A549 (cell line): Measurements from ENCODE around the gene RGS21. TPM values are rescaled to one million over a fixed set of nuclear protein-coding genes. Genes with fewer than 3 reads are reported as not detected.
A peak's percentile ranks its signal among the peaks of the same experiment; 100 is the strongest.

ENCODE experiments used
- ATAC-seq, 2 experiments: fragments of 200-7000 bp in 1 of 2; fragments of >200 bp in 1 of 2; cut with Nextera tagmentation in 1 of 2; cut with Tn5 transposase in 1 of 2; 3 replicates each; pipeline versions ENCODE4 v1.8.0 to v1.9.1; 2018 to 2020; ENCODE audit warnings: mild to moderate bottlenecking in 1 of 2, moderate library complexity in 1 of 2
- CTCF ChIA-PET: fragments of 300-600 bp; sonication (Branson Sonifier 250); formaldehyde crosslinking; extraction: SDS; loops from one replicate; lab custom pipeline; 2021; ENCODE audit warnings: antibody characterized with exemption, inconsistent platforms; lab: Yijun Ruan, JAX
- POLR2A ChIA-PET: fragments of 350-600 bp; formaldehyde crosslinking; extraction: SDS; loops from one replicate; lab custom pipeline; 2021; ENCODE audit warnings: antibody characterized with exemption, inconsistent platforms; lab: Yijun Ruan, JAX
- DNase-seq, 2 experiments: peaks; one replicate each; pipeline versions ENCODE4 v3.0.0 to v3.0.0-alpha.2; 2011 to 2016; ENCODE audit warnings: low read depth in 1 of 2, low spot score in 1 of 2
- FAIRE-seq: peaks from 2 replicates; lab custom pipeline; 2011; peaks lifted over from hg19 to GRCh38; lab: Jason Lieb, UNC
- H3K27ac ChIP-seq, 2 experiments: fragments of >200 bp; sonication (Bioruptor Twin); formaldehyde crosslinking; 3 replicates each; pipeline ENCODE4 v1.5.1; 2016 to 2017
- H3K4me1 ChIP-seq: fragments of >200 bp; sonication (Bioruptor Twin); formaldehyde crosslinking; 3 replicates; pipeline ENCODE4 v1.6.1; 2016
- H3K4me2 ChIP-seq: fragments of >200 bp; sonication (Bioruptor Twin); formaldehyde crosslinking; 3 replicates; pipeline ENCODE4 v1.6.1; 2016
- H3K4me3 ChIP-seq: fragments of >200 bp; sonication (Bioruptor Twin); formaldehyde crosslinking; 3 replicates; pipeline ENCODE4 v1.5.1; 2016
- H3K9me3 ChIP-seq: fragments of >200 bp; sonication (Bioruptor Twin); formaldehyde crosslinking; 3 replicates; pipeline ENCODE4 v1.6.1; 2016
- CBX8 ChIP-seq: fragments of 200-600 bp; sonication (generic); IDR thresholded peaks from 2 replicates; pipeline ENCODE4 v1.6.1; 2016
- CEBPB ChIP-seq, 2 experiments: fragments of >200 bp in 1 of 2; sonication (Bioruptor Twin) in 1 of 2; formaldehyde crosslinking in 1 of 2; IDR thresholded peaks; 2 replicates each; pipeline ENCODE4 v1.6.1; 2012 to 2016
- CHD2 ChIP-seq: fragments of 150-350 bp; IDR thresholded peaks from 2 replicates; pipeline ENCODE4 v1.6.1; 2014; ENCODE audit warnings: low read length; ENCODE audit not compliant: partially characterized antibody
- CHD4 ChIP-seq: fragments of 200-600 bp; sonication (generic); IDR thresholded peaks from 2 replicates; pipeline ENCODE4 v1.6.1; 2016; ENCODE audit warnings: antibody characterized with exemption, mild to moderate bottlenecking, borderline replicate concordance
- HDAC2 ChIP-seq: fragments of 200-600 bp; sonication (generic); IDR thresholded peaks from 2 replicates; pipeline ENCODE4 v1.6.1; 2016
- HEYL ChIP-seq: fragments of 250-450 bp; sonication (Bioruptor Pico); IDR thresholded peaks from 2 replicates; pipeline ENCODE4 v1.8.0; 2021; ENCODE audit warnings: mild to moderate bottlenecking, moderate library complexity
- HOXA7 ChIP-seq: fragments of 250-450 bp; sonication (Bioruptor Pico); IDR thresholded peaks from 2 replicates; pipeline ENCODE4 v1.5.0; 2020; ENCODE audit warnings: mild to moderate bottlenecking, moderate library complexity
- HOXB5 ChIP-seq: fragments of 250-450 bp; sonication (Bioruptor Pico); IDR thresholded peaks from 2 replicates; pipeline ENCODE4 v1.5.0; 2020; ENCODE audit warnings: mild to moderate bottlenecking, moderate library complexity
- JUN ChIP-seq, 2 experiments: fragments of >200 bp; sonication (Bioruptor Twin); formaldehyde crosslinking; IDR thresholded peaks; 2 replicates in 1 of 2; 3 replicates in 1 of 2; pipeline ENCODE4 v1.6.1; 2016 to 2017
- MAFK ChIP-seq: fragments of 450-650 bp; IDR thresholded peaks from 2 replicates; pipeline ENCODE4 v1.6.1; 2014; ENCODE audit not compliant: partially characterized antibody
- MYC ChIP-seq: IDR thresholded peaks from 2 replicates; pipeline ENCODE4 v1.6.1; 2012; ENCODE audit warnings: mild to moderate bottlenecking, inconsistent platforms, low read length, improper control_type of control experiment, borderline replicate concordance
- NFE2L2 ChIP-seq: fragments of 150-350 bp; conservative IDR thresholded peaks from 2 replicates; pipeline ENCODE4 v1.6.1; 2014; ENCODE audit warnings: low read length
- NPAS2 ChIP-seq: fragments of 250-450 bp; sonication (Bioruptor Pico); IDR thresholded peaks from 2 replicates; pipeline ENCODE4 v1.8.0; 2022; ENCODE audit warnings: mild to moderate bottlenecking, moderate library complexity, borderline replicate concordance
- PHF8 ChIP-seq: fragments of 200-600 bp; sonication (generic); IDR thresholded peaks from 2 replicates; pipeline ENCODE4 v1.6.1; 2016; ENCODE audit warnings: low read depth, mild to moderate bottlenecking, antibody characterized with exemption, moderate library complexity, borderline replicate concordance
- POLR2A ChIP-seq: IDR thresholded peaks from 2 replicates; pipeline ENCODE4 v1.6.1; 2012; ENCODE audit warnings: mild to moderate bottlenecking, low read length
- RCOR1 ChIP-seq: fragments of 150-350 bp; IDR thresholded peaks from 2 replicates; pipeline ENCODE4 v1.6.1; 2014; ENCODE audit warnings: antibody characterized with exemption, low read length, low read depth
- RFX5 ChIP-seq: fragments of 450-650 bp; IDR thresholded peaks from 2 replicates; pipeline ENCODE4 v1.7.1; 2014; ENCODE audit warnings: antibody characterized with exemption, mild to moderate bottlenecking, moderate library complexity
- RNF2 ChIP-seq: fragments of 200-600 bp; sonication (generic); IDR thresholded peaks from 2 replicates; pipeline ENCODE4 v1.6.1; 2016; ENCODE audit warnings: low read depth, mild to moderate bottlenecking, antibody characterized with exemption, moderate library complexity, borderline replicate concordance
- SMC3 ChIP-seq: fragments of >200 bp; sonication (Bioruptor Twin); formaldehyde crosslinking; IDR thresholded peaks from 3 replicates; pipeline ENCODE4 v1.6.1; 2018; ENCODE audit warnings: inconsistent platforms
- ZNF302 ChIP-seq: fragments of 250-450 bp; sonication (Bioruptor Pico); IDR thresholded peaks from 2 replicates; pipeline ENCODE4 v1.9.0; 2021; ENCODE audit warnings: inconsistent platforms, mild to moderate bottlenecking, moderate library complexity
- WGBS: methylation state at CpG from one replicate; pipeline ENCODE4 v1.1.6; 2017; ENCODE audit errors: missing lambda C conversion rate; 5-methylcytosine and 5-hydroxymethylcytosine counted together
- polyA plus RNA-seq, 4 experiments: library from polyadenylated mRNA; depleted of rRNA in 3 of 4; stranded (reverse); fragments of >200 nt; fragmentation: RNase III in 1 of 4; extraction: RNeasy Plus Mini Kit Qiagen cat#74134 plus additional on column Dnase treatment in 1 of 4; gene quantifications; 2 replicates in 3 of 4; 3 replicates in 1 of 4; pipeline ENCODE4 v1.2.3, GENCODE V29; 2011 to 2017
- TF ChIP-seq, protein P1 (sequence below): fragments of 450-650 bp; IDR thresholded peaks from 2 replicates; pipeline ENCODE4 v1.6.1; 2014; ENCODE audit warnings: antibody characterized with exemption
- TF ChIP-seq, protein P2 (sequence below): fragments of >200 bp; sonication (Bioruptor Twin); formaldehyde crosslinking; IDR thresholded peaks from 2 replicates; pipeline ENCODE4 v1.6.1; 2016
- TF ChIP-seq, protein P3 (sequence below): IDR thresholded peaks from 2 replicates; pipeline ENCODE4 v1.6.1; 2012; ENCODE audit warnings: low read depth, borderline replicate concordance
- TF ChIP-seq, protein P4 (sequence below): IDR thresholded peaks from 2 replicates; pipeline ENCODE4 v1.6.1; 2012

RGS21 gene
- polyA plus RNA-seq, 2 of the 4 experiments (the other 2 are of a cell fraction) = not detected

DNA sequence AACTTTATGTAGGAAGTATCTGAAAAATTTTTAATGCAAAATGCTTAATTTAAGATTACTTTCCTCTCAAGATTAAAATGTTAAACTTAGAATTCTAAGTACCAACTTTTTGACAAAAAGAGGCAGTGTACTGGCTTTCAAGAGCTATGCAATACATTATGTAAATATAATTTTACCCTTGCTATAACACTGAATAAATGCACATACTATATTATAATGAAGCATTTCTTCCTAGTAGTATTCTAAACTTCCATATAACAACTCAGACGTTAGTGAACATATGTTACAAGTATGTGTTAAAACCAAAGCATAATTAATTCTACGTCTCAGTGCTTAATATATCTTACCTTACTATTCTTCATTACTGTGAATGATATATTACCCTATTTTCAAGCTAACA, 58.5 kb downstream of the RGS21 start:
- DNase-seq = no peak
- CTCF ChIA-PET = no interaction called here
- Histone ChIP-seq H3K27ac (no peak overlapping the region), H3K4me2 (no peak overlapping the region), H3K9me3 (no peaks in the 10 kb centered on the region), H3K4me3 (no peak overlapping the region), H3K4me1 (peaks cover 10% of the 10 kb centered on the region; the same call in 1 of the 3 replicates)
- TF ChIP-seq CHD4 (no peak), MYC (no peak)
- TF ChIP-seq, protein P1, sequence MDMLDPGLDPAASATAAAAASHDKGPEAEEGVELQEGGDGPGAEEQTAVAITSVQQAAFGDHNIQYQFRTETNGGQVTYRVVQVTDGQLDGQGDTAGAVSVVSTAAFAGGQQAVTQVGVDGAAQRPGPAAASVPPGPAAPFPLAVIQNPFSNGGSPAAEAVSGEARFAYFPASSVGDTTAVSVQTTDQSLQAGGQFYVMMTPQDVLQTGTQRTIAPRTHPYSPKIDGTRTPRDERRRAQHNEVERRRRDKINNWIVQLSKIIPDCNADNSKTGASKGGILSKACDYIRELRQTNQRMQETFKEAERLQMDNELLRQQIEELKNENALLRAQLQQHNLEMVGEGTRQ = no peak
- TF ChIP-seq, protein P2, sequence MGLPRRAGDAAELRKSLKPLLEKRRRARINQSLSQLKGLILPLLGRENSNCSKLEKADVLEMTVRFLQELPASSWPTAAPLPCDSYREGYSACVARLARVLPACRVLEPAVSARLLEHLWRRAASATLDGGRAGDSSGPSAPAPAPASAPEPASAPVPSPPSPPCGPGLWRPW = no peak
- POLR2A ChIA-PET = no interaction called here
- no peak for FAIRE-seq
- 56% methylated on average over 2 of the region's 2 CpGs for WGBS
- no peak for ATAC-seq

DNA sequence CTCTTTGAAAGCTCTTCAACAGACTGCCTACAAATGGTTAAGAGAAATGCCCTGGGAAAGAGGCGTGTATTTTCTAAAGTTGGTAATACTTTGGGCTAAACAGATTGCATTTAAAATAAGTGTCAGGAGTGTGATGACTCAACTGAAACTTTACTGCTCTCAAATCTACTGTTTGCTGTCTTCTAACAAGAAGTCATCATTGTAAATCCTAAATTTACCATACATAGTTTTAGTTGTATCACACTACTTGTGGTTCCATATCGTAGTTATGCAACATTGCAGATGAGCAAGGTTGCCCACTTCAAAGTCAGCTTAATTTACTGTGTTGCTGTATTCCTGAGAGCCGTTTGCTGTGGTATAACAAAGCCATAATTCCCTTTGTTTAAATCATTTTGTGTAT, 59.6 kb downstream of the RGS21 start:
- Histone ChIP-seq H3K4me3 (no peak overlapping the region), H3K4me1 (peaks cover 1% of the 10 kb centered on the region; the same call in 1 of the 3 replicates)
- TF ChIP-seq NPAS2 (CRISPR knock-in tag) (no peak), CEBPB (IDR thresholded peaks at IDR 0.05) (peak; percentile 43 to 72; a peak in 3 of 4 replicates)
- TF ChIP-seq, all 56 proteins: peak for 1
- H3K27ac ChIP-seq = no peak overlapping the region
- ChIA-PET CTCF (no interaction called here), POLR2A (no interaction called here)
- H3K4me2 ChIP-seq = no peak overlapping the region
- DNase-seq = no peak
- FAIRE-seq = no peak
- no peak for ATAC-seq
- WGBS = 67% methylated on average over 3 of the region's 3 CpGs
- no peaks in the 10 kb centered on the region for H3K9me3 ChIP-seq

DNA sequence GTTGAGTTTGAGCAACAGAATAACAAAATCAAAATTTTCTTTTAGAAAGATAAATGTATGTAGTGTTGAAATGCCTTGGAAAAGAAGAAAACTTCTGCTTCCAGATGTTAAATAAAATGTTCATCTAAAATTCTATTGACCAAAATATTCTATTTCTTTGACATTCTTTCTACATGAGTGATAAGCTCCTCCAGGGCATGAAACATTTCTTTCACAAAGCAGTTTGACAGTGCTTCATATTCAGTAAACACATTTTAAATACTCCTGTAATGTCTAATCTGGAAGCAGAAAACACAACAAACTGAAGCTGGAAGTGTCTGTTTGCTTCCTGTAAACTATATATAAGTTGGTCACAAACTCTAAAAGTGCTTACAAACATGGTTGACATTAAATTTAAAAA, 61.5 kb downstream of the RGS21 start:
- ATAC-seq (no peak), DNase-seq (no peak)
- CTCF ChIA-PET = no interaction called here
- TF ChIP-seq, protein P3, sequence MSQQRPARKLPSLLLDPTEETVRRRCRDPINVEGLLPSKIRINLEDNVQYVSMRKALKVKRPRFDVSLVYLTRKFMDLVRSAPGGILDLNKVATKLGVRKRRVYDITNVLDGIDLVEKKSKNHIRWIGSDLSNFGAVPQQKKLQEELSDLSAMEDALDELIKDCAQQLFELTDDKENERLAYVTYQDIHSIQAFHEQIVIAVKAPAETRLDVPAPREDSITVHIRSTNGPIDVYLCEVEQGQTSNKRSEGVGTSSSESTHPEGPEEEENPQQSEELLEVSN = no peak
- TF ChIP-seq CHD2 = no peak
- TF ChIP-seq RCOR1 = no peak
- TF ChIP-seq SMC3 = no peak
- no peak for TF ChIP-seq HOXA7 (CRISPR knock-in tag)
- no peak for TF ChIP-seq NFE2L2
- TF ChIP-seq ZNF302 (CRISPR knock-in tag) = no peak
- no peak for TF ChIP-seq RNF2
- TF ChIP-seq POLR2A = no peak
- no peak for TF ChIP-seq CEBPB (IDR thresholded peaks at IDR 0.05)
- no peak for TF ChIP-seq JUN (IDR thresholded peaks at IDR 0.05)
- no peak for TF ChIP-seq HOXB5 (CRISPR knock-in tag)
- TF ChIP-seq HEYL (CRISPR knock-in tag) = no peak
- no peak for TF ChIP-seq PHF8
- TF ChIP-seq, all 56 proteins: peak for 0
- no peak overlapping the region for H3K27ac ChIP-seq
- POLR2A ChIA-PET = no interaction called here
- no peak overlapping the region for H3K4me3 ChIP-seq
- no peaks in the 10 kb centered on the region for H3K9me3 ChIP-seq
- H3K4me2 ChIP-seq = no peak overlapping the region
- FAIRE-seq = no peak
- H3K4me1 ChIP-seq = no peaks in the 10 kb centered on the region

DNA sequence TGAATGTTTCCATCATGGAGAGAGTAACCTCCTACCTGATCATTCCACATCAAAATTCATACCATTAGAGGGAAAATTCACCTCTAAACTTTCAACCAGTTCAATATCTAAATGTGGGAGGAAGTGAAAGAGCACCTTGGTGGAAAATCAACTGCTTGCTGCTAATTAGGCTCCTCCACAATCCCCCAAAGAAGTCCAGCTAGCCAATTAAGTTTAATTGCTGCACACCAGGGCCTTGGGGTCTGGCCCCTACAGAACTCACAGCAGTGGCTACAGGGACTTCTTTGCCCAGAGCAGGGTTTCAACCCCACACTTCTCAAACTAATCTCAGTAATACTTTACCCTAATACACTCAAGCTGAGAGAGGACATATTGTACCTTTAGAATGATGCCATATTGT, 62.1 kb downstream of the RGS21 start:
- H3K9me3 ChIP-seq = no peaks in the 10 kb centered on the region
- TF ChIP-seq HEYL (CRISPR knock-in tag) (no peak), SMC3 (no peak), JUN (IDR thresholded peaks at IDR 0.05) (no peak), CBX8 (no peak), POLR2A (no peak), MAFK (no peak), RFX5 (no peak), HDAC2 (no peak), HOXA7 (CRISPR knock-in tag) (no peak)
- TF ChIP-seq, protein P4, sequence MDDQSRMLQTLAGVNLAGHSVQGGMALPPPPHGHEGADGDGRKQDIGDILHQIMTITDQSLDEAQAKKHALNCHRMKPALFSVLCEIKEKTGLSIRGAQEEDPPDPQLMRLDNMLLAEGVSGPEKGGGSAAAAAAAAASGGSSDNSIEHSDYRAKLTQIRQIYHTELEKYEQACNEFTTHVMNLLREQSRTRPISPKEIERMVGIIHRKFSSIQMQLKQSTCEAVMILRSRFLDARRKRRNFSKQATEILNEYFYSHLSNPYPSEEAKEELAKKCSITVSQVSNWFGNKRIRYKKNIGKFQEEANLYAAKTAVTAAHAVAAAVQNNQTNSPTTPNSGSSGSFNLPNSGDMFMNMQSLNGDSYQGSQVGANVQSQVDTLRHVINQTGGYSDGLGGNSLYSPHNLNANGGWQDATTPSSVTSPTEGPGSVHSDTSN = no peak
- TF ChIP-seq, protein P3 = no peak
- TF ChIP-seq, protein P2 = no peak
- H3K4me1 ChIP-seq = no peaks in the 10 kb centered on the region
- FAIRE-seq (no peak), DNase-seq (no peak), ATAC-seq (no peak)
- H3K4me3 ChIP-seq = no peak overlapping the region
- no peak overlapping the region for H3K27ac ChIP-seq
- ChIA-PET CTCF (no interaction called here), POLR2A (no interaction called here)
- H3K4me2 ChIP-seq = no peak overlapping the region
